H7 (cell line): ENCODE data around the gene OR4K14. TPM values are rescaled to one million over a fixed set of nuclear protein-coding genes. Genes with fewer than 3 reads are reported as not detected.
"Not testable (repeated sequence)": the region's sequence is repeated elsewhere in the genome, so short reads cannot be mapped to it uniquely, and the experiment has no call there.

Experiments used
- DNase-seq: peaks from one replicate; pipeline ENCODE4 v3.0.0; 2012
- H3K27me3 ChIP-seq: 2 replicates; pipeline ENCODE4 v1.6.0; 2011; ENCODE audit warnings: mild to moderate bottlenecking, low read length; ENCODE audit not compliant: control insufficient read depth, insufficient read depth
- H3K36me3 ChIP-seq: replicated peaks from 2 replicates; pipeline ENCODE4 v1.5.1; 2011; ENCODE audit warnings: low read length; ENCODE audit not compliant: control insufficient read depth, insufficient read depth
- H3K4me3 ChIP-seq: 2 replicates; pipeline ENCODE4 v1.5.1; 2011; ENCODE audit warnings: low read depth, mild to moderate bottlenecking, control low read depth, low read length, moderate library complexity; ENCODE audit not compliant: insufficient read depth
- total RNA-seq: library from RNA; depleted of rRNA; stranded (reverse); fragments of >200 nt; shearing (Covaris generic); gene quantifications from 2 replicates; pipeline ENCODE4 v1.2.3, GENCODE V29; 2014; rRNA removed

Gene OR4K14, protein sequence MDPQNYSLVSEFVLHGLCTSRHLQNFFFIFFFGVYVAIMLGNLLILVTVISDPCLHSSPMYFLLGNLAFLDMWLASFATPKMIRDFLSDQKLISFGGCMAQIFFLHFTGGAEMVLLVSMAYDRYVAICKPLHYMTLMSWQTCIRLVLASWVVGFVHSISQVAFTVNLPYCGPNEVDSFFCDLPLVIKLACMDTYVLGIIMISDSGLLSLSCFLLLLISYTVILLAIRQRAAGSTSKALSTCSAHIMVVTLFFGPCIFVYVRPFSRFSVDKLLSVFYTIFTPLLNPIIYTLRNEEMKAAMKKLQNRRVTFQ
- total RNA-seq: not detected in 2 replicates

DNA sequence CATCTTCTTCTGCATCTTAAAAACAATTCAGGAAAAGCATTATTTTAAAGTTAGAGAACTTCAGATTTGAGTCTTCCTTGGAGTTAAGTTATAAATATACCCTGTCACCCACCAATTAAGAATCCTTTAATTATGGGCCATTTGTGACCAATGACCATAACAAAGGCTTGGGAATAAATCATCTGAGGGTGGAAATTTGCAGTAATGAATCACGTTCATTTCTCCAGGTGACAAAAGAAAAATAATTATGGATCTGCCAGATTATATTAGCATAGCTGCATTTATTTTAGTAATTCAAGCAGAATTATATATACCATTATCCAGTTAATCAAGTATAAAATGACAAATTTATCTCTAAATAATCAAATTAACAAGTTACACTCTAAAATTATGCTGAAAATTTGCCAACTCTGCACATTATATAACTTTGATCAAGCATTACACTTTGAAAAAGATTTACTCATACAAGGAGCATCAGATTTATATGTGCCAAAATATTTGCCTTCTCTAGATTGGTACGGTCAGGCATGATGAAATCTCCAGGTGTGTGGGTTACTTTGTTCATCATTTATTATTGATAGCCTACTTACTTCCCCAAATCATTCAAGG is at the start of gene OR4K14:
Gene OR4K14, minus strand, starts transcription at position 51 of the 609 bp plus-strand sequence. CDS start 4,114 bp downstream, outside the sequence.
- Histone ChIP-seq H3K36me3 (no peaks in the 10 kb centered on the region), H3K27me3 (no peaks in the 10 kb centered on the region), H3K4me3 (no peak within 1 kb of the TSS)
- DNase-seq: no peak

DNA sequence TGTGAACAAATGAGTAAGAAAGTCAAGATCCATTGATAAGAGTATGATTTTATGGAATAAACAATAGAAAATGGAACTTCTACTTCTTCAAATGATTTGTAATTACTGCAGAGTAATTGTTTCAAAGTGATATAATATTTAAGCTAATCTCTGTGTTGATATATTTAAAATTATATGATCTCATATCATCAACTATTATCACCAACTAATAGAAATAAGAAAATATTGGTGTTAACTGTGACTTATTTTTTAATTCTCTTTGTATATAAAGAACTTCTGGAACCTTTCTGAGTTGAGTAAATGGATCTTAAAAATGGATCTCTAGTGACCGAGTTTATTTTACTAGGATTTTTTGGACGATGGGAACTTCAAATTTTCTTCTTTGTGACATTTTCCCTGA is 40.6 kb upstream of the OR4K14 start, which contains the start of gene OR4L1:
Gene OR4L1, plus strand, starts transcription at position 301 of the 400 bp plus-strand sequence. Its CDS starts 0 bp downstream, at position 301.
- no peak within 1 kb of the TSS for H3K4me3 ChIP-seq
- DNase-seq: no peak
- H3K36me3 ChIP-seq: no peaks in the 10 kb centered on the region
- H3K27me3 ChIP-seq: no peaks in the 10 kb centered on the region

DNA sequence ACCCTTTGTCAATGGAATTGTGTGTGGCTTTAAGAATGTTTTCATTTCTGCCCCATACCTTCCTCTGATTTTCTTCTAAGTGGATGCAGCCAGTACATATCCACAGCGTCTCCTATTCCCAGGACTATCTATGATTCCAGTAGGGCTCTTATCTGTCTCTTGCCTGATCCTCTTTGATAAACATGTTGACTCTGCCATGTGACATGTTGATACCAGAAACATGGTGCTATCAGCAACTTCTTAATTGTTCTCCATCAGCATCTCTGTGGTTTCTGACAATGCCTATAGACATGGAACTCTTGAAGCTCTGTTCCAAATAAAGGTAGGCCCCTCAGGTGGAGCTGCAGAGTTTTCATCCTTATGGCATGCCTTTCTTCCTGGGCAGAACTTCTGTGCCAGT is 29.1 kb upstream of the OR4K14 start:
- DNase-seq: no peak
- no peaks in the 10 kb centered on the region for H3K36me3 ChIP-seq
- no peaks in the 10 kb centered on the region for H3K27me3 ChIP-seq
- H3K4me3 ChIP-seq: no peak overlapping the region

DNA sequence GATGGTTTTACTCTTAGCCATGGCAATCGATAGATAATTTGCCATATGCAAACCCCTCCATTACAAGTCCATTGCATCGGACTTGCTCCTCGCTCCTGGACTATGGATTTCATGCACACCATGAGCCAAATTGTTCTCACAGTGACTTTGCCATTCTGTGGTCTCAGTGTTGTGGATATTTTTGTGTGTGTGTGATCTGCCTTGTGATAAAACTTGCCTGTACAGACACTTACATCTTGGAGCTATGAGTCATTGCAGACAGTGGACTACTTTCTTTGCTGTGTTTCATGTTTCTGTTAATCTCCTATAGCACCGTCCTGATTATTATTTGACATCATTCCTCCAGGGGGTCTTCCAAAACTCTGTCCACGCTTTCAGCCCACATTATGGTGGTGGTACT is 25.1 kb upstream of the OR4K14 start:
- Histone ChIP-seq H3K36me3 (no peaks in the 10 kb centered on the region), H3K4me3 (no peak overlapping the region), H3K27me3 (no peaks in the 10 kb centered on the region)
- DNase-seq: no peak

DNA sequence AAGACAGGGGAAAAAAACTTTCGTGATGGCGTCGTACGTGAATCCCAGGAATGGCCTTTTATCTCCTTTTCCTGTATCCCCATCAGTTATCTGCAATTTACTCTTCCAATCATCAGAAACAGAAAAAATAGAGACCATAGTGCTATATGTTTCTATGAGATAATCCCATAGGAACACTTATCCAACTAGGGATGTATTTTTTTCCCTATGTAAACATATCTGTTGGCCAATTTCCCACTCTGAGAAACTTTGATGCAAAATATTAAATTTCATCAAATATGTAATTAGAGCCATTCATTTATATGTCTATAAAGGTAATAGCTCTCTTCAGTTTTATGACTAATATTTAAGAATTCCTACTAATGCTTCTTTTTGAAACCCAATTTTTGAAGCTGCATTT is 16.8 kb upstream of the OR4K14 start, which contains the start of gene OR4K13:
Gene OR4K13, minus strand, starts transcription at position 101 of the 400 bp plus-strand sequence. CDS start 1,280 bp downstream, outside the sequence.
- Histone ChIP-seq H3K27me3 (no peaks in the 10 kb centered on the region; the same call in 1 of the 2 replicates), H3K4me3 (no peak within 1 kb of the TSS), H3K36me3 (no peaks in the 10 kb centered on the region)
- DNase-seq: no peak

DNA sequence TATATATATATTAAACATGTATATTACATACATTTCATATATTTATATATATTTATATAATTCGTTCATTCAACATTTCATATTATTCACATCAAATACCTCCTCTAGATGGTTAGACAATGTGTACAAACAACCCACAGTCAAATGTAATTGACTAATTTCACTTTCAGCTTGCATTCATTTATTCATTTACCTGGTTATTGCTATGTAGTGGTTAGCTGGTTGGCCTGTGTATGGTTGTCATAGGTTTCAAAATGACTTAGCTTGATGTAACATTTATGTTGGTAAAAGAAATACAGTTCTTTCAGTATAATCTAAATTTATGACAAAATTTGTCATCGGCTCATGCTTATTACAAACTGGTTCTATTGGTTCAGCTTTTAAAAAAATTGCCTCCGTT is 16.3 kb upstream of the OR4K14 start:
- H3K4me3 ChIP-seq: no peak overlapping the region
- H3K36me3 ChIP-seq: no peaks in the 10 kb centered on the region
- H3K27me3 ChIP-seq: no peaks in the 10 kb centered on the region; the same call in 1 of the 2 replicates
- no peak for DNase-seq

DNA sequence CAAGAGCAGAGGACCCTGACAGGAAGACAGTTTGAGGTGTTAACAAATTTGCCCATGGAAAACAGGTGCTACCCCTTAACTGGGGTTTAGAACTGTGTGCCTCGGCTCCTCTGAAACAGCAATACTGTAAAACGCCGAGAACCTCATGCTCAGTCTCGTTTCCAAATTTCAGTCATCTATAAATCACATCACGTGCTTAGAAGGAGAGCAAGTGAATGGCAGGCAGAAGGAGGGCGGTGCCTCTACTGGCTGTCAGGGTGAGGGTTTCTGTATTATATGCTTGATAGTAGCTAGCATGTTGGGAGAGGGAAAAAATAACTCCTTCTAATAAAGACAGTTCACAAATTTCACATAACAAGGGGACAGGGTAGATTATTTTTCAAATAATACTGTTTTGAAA is 12.0 kb upstream of the OR4K14 start:
- no peaks in the 10 kb centered on the region; the same call in 1 of the 2 replicates for H3K27me3 ChIP-seq
- H3K4me3 ChIP-seq: no peak overlapping the region
- no peak for DNase-seq

DNA sequence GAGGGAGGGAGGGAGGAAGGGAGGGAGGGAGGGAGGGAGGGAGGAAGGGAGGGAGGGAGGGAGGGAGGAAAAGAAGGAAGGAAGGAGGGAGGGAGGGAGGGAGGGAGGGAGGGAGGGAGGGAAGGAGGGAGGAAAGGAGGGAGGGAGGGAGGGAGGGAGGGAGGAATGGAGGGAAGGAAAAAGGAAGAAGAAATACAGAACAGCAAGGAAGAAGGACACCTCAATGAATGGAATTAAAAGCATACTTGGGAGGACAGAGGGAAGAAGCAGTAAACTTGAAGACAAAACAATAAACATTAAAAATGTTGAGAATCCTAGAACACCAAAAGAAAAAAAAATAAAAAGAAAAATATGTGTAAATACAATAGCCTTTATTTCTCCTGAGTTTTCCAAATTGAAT is 11.0 kb downstream of the OR4K14 start:
- Histone ChIP-seq H3K27me3 (no peaks in the 10 kb centered on the region), H3K36me3 (no peaks in the 10 kb centered on the region), H3K4me3 (no peak overlapping the region)
- DNase-seq: no peak

More for the DNA sequence above, 12.0 kb upstream of the OR4K14 start:
- no peaks in the 10 kb centered on the region for H3K36me3 ChIP-seq

DNA sequence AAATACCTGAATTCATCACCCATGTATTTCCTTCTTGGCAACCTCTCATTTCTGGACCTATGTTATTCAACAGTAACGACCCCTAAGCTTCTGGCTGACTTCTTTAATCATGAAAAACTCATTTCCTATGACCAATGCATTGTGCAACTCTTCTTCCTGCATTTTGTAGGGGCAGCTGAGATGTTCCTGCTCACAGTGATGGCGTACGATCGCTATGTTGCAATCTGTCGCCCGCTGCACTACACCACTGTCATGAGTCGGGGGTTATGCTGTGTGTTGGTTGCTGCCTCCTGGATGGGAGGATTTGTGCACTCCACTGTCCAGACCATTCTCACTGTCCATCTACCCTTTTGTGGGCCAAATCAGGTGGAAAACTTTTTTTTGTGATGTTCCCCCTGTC is 16.8 kb downstream of the OR4K14 start:
- no peak for DNase-seq
- Histone ChIP-seq H3K4me3 (no peak overlapping the region), H3K27me3 (no peaks in the 10 kb centered on the region), H3K36me3 (no peaks in the 10 kb centered on the region)

DNA sequence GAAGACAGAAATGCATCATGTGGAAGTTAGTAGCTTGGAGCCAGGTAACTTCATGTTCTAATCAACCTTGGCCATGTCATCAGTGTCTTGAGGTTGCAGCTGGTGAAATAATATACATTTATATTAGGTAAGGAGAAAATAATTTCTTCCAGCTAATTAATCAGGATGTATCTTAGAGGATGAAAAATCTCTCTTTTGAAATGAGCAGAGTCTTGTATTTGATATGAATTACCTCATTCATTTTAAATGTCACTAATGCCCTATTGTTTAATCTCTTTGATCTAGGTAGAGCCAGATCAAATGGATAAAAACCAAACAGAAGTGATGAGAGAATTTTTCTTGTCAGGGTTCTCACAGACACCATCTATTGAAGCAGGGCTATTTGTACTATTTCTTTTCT is 17.2 kb downstream of the OR4K14 start, which contains the start of gene OR4Q2:
Gene OR4Q2, plus strand, starts transcription at position 301 of the 400 bp plus-strand sequence.
- H3K27me3 ChIP-seq: no peaks in the 10 kb centered on the region
- DNase-seq: no peak
- H3K36me3 ChIP-seq: no peaks in the 10 kb centered on the region
- H3K4me3 ChIP-seq: no peak within 1 kb of the TSS

DNA sequence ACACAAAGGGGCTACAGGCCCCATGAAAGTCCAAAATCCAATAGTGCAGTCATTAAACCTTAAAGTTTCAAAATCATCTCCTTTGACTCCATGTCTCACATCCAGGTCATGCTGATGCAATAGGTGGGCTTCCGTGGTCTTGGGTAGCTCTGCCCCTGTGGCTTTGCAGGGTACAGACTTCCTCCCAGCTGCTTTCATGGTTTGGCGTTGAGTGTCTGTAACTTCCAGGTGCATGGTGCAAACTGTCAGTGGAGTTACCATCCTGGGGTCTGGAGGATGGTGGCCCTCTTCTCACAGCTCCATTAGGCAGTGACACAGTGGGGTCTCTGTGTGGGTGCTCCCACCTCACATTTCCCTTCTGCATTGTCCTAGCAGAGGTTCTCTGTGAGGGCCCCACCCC is 25.7 kb downstream of the OR4K14 start:
- no peak overlapping the region for H3K4me3 ChIP-seq
- DNase-seq: no peak
- H3K27me3 ChIP-seq: no peaks in the 10 kb centered on the region
- no peaks in the 10 kb centered on the region for H3K36me3 ChIP-seq

DNA sequence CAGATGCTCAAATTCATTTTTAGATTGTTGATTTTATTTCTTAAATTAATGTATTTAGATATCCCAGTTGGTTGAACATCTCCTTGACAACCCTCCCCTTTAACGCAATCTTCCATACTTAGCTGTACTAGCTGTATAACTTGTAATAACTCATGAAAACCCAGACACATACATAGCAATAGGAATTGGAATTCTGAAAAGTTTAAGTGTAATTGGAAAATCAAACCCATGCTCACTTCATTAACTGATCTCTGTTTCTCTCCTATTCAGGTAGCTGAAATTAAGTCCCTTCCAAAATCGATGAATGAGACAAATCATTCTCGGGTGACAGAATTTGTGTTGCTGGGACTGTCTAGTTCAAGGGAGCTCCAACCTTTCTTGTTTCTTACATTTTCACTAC is 43.8 kb downstream of the OR4K14 start, which contains the start of gene OR4K15:
Gene OR4K15, plus strand, starts transcription at position 301 of the 400 bp plus-strand sequence. Its CDS starts 0 bp downstream, at position 301.
- Histone ChIP-seq H3K36me3 (no peaks in the 10 kb centered on the region), H3K27me3 (no peaks in the 10 kb centered on the region), H3K4me3 (no peak within 1 kb of the TSS)
- DNase-seq: no peak

DNA sequence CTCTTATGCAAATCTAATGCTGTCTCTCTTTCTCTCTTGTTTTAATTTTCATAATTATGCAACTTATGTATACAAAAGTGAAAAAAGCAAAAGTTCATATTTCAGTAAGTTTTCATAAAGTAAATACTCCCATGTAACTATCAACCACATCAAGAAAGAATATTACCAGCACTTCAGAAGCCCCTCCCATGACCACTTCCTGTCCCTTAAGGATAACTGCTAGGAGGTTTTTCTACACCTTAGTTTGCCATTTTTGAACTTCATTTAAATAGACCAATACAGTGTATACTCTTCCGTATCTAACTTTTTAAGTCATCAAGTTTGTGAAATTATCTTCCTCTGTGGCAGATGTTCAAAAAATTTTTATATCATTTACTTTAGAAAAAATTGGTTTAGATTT is 44.3 kb downstream of the OR4K14 start:
- no peak for DNase-seq
- H3K27me3 ChIP-seq: no peaks in the 10 kb centered on the region
- no peaks in the 10 kb centered on the region for H3K36me3 ChIP-seq
- no peak overlapping the region for H3K4me3 ChIP-seq

DNA sequence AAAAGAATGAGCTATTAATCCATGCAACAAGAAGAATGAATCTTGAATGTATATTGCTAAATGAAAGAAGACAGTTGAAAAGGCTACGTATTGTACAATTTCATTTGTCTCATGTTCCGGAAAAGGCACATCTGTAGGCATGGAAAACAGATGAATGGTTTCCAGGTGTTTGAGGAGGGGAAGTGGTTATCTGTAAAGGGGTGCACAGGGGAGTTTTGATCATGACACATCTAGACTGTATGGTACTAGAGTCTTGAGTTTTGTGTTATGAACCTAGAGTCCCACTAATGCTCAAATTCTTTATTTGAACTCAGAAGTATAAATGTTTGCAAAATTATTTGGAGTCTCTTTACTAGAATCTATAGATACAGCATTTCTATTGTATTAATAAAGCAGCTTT is 49.4 kb downstream of the OR4K14 start:
- H3K36me3 ChIP-seq, H3K4me3 ChIP-seq, DNase-seq, H3K27me3 ChIP-seq: not testable (repeated sequence)
